Activated CD4-positive, alpha-beta T cell treated with anti-CD3 and anti-CD28 coated beads, Interleukin-2, Interleukin-4, amounts not matched to agents 100 ng/mL and 50 ng/mL, durations not matched to agents 16 hours and 8 hours (primary cell): ENCODE data around the gene TTC22.

Source experiments
- DNase-seq: peaks from one replicate; pipeline ENCODE4 v3.0.0-alpha.2; 2020; ENCODE audit warnings: low spot score

TTC22 gene

DNA sequence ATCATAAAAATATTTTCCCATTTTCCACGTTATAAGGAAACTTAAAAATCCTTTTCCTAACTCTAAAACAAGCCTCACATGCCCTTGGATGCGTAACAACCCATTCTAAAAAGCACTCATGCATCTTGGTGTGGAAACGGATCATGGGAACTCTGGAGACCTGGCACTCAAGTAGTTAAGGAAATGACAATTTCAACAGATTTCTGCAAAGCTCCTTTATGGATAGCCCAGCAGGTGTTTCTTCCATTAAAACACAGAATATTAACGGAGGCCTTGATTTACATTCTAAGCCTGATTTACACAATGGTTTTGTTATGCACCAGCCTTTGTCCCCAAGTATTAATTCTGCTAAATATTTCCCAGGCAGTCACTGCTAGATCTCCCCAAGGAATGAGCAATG, 49.7 kb downstream of the TTC22 start:
- no peak for DNase-seq

DNA sequence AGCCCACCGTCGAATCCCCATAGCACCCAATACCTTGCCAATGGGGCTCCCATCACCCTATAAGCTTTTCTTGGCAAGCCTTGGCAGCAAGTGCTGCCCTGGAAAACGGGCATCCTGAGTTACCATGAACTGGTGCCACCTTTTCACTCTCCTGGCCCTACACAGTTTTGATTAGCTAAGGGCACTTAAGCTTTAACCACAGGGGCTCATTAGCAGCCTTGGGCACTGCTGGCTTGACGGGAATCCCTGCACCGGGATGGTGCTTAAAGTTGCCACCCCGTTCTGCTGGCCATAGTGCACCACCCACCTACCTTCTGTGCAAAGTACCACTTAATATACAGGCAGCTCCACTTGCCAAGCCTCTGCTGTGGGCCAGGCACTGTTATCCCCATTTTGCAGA, 50.5 kb downstream of the TTC22 start:
- DNase-seq, result no peak

DNA sequence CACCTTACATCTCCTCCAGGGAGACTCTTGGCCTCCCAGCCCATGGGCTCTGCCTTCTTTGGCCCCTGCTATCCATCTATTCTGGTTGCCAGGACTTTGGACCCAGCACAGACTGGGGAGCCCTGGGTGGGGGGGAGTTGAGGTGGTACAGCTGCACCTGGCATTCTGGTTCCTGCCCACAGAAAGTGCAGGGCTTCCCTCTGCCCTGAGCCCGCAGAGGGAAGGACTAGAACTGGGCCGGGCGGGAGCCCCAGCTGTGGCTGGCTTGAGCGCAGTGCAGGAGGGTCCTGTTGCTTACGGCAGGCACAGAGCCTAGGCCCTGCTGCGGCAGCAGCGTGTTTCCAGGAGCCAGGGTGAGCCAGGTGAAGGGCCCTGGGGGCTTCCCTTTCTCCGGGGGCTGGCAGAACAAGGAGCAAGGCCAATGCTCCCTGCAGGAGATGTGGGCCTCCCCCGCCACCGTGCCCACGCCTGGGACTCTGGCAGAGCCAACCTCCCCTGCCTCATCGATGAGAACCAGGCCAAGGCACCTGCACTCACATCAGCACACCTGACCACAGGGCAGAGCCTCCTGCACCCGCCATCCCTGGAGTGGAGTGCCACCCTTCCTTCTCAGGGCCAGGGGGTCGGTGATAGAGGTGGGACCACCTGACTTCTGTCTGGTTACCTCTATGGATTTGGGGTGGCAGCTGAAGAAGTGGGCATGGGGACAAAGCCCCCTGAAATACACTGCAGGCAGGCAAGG, 52.9 kb downstream of the TTC22 start:
- no peak for DNase-seq

DNA sequence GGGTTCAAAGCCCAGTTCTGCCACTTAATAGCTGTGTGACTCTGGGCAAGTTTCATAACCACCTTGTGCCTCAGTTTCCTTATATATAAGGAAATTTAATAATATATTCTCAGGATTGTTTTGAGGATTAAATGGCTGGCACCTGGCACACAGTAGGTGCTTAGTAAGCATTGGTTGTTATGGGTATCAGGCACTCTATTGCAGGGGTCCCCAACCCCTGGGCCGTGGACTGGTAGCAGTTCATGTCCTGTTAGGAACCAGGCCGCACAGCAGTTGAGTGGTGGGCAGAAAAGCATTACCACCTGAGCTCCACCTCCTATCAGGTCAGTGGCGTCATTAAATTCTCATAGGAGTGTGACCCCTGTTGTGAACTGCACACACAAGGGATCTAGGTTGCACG, 55.3 kb downstream of the TTC22 start:
- no peak for DNase-seq

DNA sequence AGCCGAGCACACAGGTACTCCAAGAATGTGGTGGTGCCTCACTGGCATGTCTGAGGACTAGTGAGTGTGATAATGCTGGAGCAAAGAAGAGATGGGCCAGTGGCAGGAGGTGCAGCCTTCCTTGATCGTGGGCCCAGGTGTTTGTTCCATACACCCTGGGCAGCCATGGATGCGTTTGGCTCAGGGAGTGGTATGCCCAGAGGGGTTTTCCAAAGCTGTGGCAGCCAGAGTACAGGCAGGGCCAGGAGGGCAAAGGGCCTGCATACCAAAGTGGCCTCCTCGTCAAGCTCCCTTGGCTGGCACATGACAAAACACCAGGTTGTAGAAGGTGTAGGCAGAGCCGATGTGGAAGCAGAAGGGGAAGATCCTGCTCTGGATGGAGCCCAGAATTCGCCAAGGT, 55.8 kb downstream of the TTC22 start:
- DNase-seq, result no peak

DNA sequence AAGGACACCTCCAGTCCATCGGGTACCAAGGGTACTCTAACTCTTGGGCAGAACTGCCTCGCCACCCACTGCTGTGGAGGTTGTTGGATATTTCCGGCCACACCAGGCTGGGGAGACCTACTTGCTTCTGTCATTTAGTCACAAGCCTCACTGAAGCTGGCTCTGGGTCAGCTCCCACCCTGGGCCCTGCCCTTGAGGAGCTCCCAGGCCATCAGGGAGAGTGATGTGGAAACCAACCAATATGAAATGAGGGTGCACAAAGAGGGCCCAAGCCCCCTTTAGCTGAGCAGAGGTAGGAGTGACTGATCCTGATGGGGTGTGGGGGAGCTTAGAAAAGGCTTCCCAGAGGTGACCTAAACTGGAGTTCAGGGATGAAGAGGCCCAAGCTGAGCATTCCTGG, 56.4 kb downstream of the TTC22 start:
- DNase-seq, result no peak

DNA sequence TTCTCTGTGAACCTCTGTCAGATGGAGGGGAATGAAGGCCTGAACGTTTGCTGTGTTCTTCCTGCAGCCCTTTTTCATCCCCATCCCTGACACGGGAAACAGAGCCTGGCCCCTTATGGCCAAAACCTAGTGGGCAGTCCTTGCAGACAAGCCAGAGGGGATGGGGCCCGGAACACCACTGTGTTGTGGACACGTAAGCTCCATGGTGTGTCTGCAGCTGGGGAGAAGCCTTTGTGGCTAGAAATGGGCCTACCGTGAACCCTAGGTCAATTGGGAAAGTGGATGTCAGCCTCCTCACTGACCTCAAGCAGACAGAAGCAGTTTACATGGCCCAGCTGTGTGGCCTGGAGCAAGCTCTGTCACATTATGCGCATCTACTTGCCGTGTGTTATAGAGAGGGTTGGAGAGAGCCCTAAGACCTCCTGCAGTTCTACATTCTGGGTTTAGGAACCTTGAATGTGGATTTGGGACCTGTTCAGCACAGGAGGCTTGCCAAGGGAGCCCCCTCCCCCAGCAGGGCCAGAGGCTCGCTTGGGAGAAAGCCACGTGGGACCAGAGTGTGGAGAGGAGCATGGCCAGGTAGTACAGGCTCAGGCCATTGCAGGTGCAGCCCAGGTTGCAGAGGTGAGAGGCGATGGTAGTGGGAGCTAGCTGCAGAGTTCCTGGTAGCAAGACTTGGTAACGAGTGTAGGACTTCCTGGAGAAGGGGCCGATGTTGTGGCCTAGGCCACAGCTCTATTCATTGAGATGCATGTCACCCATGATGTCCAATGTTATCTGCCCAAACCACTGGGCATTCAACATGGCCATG, 57.5 kb downstream of the TTC22 start:
- DNase-seq, result no peak

DNA sequence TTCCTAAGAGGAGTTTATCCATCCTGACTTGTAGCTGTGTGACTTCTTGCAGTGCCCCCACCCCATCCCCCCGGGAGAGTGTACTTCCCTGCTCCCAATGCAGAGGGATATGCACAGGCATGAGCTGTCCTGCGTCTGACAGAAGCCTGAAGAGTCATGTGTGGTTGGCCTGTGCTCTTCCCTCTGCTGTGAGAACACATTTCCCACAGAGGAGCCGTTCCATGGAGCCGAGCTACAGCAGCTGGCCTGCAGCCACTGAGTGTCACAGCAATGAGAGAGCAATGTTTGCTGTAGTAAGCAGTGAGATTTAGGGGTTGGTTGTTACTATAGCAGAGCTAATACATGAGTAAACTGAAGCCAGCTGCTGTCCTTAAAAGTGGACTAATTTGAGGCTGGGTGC, 58.8 kb downstream of the TTC22 start:
- DNase-seq, result no peak

DNA sequence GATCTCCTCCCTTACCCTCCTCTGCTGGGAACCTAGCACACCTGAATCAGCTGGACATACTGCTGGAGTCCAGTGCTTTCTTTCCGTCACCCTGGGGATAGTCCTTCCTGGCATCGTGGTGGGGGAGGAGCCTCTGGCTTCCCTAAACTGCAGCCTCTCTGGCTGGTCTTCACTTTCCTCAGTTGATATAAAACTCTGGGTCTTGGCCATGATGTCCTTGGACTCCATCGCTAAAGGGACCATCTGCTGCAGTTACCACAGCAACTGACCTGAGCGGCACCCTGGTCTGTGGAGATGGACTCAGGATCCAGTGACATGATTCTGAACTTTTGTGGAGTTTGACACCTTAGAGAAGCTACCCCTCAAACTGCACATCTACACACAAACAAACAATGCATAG, 59.6 kb downstream of the TTC22 start:
- DNase-seq, result no peak

DNA sequence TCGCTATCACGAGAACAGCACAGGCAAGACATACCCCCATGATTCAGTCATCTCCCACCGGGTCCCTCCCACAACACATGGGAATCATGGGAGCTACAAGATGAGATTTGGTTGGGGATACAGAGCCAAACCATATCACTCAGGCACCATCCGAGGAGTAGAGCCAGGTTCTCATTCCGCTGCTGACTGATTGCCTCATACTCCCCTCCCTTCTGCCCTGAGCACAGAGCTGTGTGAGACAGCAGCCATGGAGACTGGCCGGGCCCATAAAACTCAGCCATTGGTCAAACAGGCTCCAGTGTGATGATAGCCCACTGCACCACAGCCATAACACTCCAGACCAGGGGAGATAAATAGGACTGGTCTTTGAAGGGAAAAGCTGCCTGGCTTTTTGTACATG, 62.9 kb downstream of the TTC22 start:
- DNase-seq, result no peak

DNA sequence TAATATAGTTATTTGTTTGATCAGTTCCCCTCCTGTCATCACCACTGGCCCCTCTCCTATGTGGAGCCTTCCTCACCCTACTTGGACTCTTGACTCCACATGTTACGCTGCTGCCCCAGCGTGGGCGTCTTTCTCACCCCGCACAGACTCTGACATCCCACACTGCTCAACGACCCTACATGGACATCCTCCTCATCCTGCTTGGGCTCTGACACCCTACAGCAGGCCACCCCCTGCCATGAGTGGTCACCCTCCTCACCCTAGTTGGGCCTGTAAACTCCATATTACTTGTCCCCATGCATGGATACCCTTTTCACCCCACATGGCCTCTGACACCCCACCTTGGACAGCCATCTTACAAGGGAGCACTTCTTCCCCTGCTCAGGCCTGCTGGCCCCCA, 64.4 kb downstream of the TTC22 start:
- DNase-seq, result no peak
